Astrocyte of the cerebellum (primary cell): ENCODE measurements around the gene RAB6B.

Experiments
- DNase-seq: peaks from one replicate; pipeline ENCODE4 v3.0.0-alpha.2; 2011; ENCODE audit warnings: low read depth
- H3K4me3 ChIP-seq: 2 replicates; pipeline ENCODE4 v1.5.1; 2011; ENCODE audit warnings: mild to moderate bottlenecking, low read depth, low read length, moderate library complexity
- CTCF ChIP-seq: IDR thresholded peaks from 2 replicates; pipeline ENCODE4 v1.5.1; 2012; ENCODE audit warnings: low read length, low read depth, moderate library complexity, mild to moderate bottlenecking; ENCODE audit errors: missing control alignments
- in situ Hi-C: cut with HindIII; loops from 2 replicates; pipeline ENCODE4 v1.10.0; 2017; ENCODE audit warnings: low sequenced_read_pairs

RAB6B gene

GRCh38 chr3:133896002-133896761 is 500 bp upstream of the RAB6B start:
- peak overlapping the region; percentile 74 for H3K4me3 ChIP-seq
- in situ Hi-C loops, result no loop called here
- DNase-seq, result no peak
- TF ChIP-seq CTCF, result no peak

GRCh38 chr3:133894353-133895207 is 1.1 kb downstream of the RAB6B start:
- in situ Hi-C loops, result no loop called here
- no peak for TF ChIP-seq CTCF
- peak overlapping the region; percentile 74 for H3K4me3 ChIP-seq
- no peak for DNase-seq

GRCh38 chr3:133893683-133894352 is 1.9 kb downstream of the RAB6B start:
- no peak overlapping the region for H3K4me3 ChIP-seq
- TF ChIP-seq CTCF, result no peak
- in situ Hi-C loops, result no loop called here
- no peak for DNase-seq

GRCh38 chr3:133892541-133893231 is 3.0 kb downstream of the RAB6B start:
- H3K4me3 ChIP-seq, result no peak overlapping the region
- in situ Hi-C loops, result no loop called here
- TF ChIP-seq CTCF, result no peak
- no peak for DNase-seq

GRCh38 chr3:133891662-133892378 is 3.9 kb downstream of the RAB6B start:
- TF ChIP-seq CTCF, result no peak
- in situ Hi-C loops, result no loop called here
- H3K4me3 ChIP-seq, result no peak overlapping the region
- DNase-seq, result no peak
